SK-N-SH (cell line): ENCODE results near the gene TK2.

Experiments
- GABPA ChIP-seq: IDR thresholded peaks from 2 replicates; pipeline ENCODE4 v1.4.0; 2012; ENCODE audit warnings: low read depth, mild to moderate bottlenecking
- GATA2 ChIP-seq: sonication (generic); formaldehyde crosslinking; IDR thresholded peaks from 2 replicates; pipeline ENCODE4 v1.5.0; 2020; ENCODE audit warnings: mild to moderate bottlenecking, missing genetic modification reagents
- POLR2AphosphoS5 ChIP-seq: IDR thresholded peaks from 2 replicates; pipeline ENCODE4 v1.6.1; 2012; ENCODE audit warnings: low read depth, low read length
- RCOR1 ChIP-seq: fragments of 150-350 bp; IDR thresholded peaks from 2 replicates; pipeline ENCODE4 v1.6.1; 2017; ENCODE audit warnings: antibody characterized with exemption, low read length

- TF ChIP-seq GABPA (no peak), RCOR1 (no peak), GATA2 (CRISPR knock-in tag) (no peak), POLR2AphosphoS5 (no peak)
Measured at GRCh38 chr16:66493490-66494401, 56.2 kb downstream of the TK2 start.
